Measurements from ENCODE around the gene GABBR2. TPM values are rescaled to one million over a fixed set of nuclear protein-coding genes. Genes with fewer than 3 reads are reported as not detected.
A peak's percentile ranks its signal among the peaks of the same experiment; 100 is the strongest.

Gene GABBR2
- total RNA-seq, 2 experiments from 2014 or later, result not detected

- no TSS peak for BruUV-seq (replicated peaks)
- no peaks in the 10 kb centered on the region for H4K20me1 ChIP-seq (ENCODE audit: insufficient read depth, low read length)
- no peaks in the 10 kb centered on the region for H3K9me3 ChIP-seq (ENCODE audit: low read length)
- H3K27ac ChIP-seq (ENCODE audit: low read depth, low read length, poor library complexity, severe bottlenecking), result no peak overlapping the region
- POLR2A ChIA-PET, result interaction anchor here (0.9 to 1.6 kb wide), 3 partner anchors 47 to 81 kb away, joined by 3 to 4 read pairs (median 4); no protein-coding TSS in a partner anchor
- H3K4me1 ChIP-seq (ENCODE audit: insufficient read depth, low read length, poor library complexity, severe bottlenecking), result peaks cover 28% of the 10 kb centered on the region
- peak overlapping the region; percentile 39 for H3K4me2 ChIP-seq (ENCODE audit: low read length)
- DNase-seq (ENCODE audit: low spot score), result no peak
- no peaks in the 10 kb centered on the region for H3K36me3 ChIP-seq (ENCODE audit: insufficient read depth, low read length)
- intact Hi-C loops (cut with micrococcal nuclease; ENCODE audit: unreplicated experiment), result no loop called here
- peak overlapping the region; percentile 36 for H2AFZ ChIP-seq (ENCODE audit: low read length)
- H3K9me2 ChIP-seq (ENCODE audit: insufficient read depth, low read length), result no peaks in the 10 kb centered on the region
- CTCF ChIA-PET (ENCODE audit: unreplicated experiment), result no interaction called here
- no peak overlapping the region for H3K4me3 ChIP-seq (ENCODE audit: low read depth, low read length, poor library complexity, severe bottlenecking)
- TF ChIP-seq CTCF (conservative IDR thresholded peaks at IDR 0.05; ENCODE audit: low read length), result no peak
- no peak for TF ChIP-seq EZH2phosphoT487 (IDR thresholded peaks at IDR 0.05; ENCODE audit: borderline replicate concordance, low read depth, low read length)
- no peaks in the 10 kb centered on the region for H3K79me2 ChIP-seq (ENCODE audit: insufficient read depth, low read depth, low read length)
These were observed 380.6 kb downstream of the GABBR2 start for GRCh38 chr9:98328141-98328540.

GRCh38 chr9:98327249-98327561 lies 381.5 kb downstream of the GABBR2 start:
- CTCF ChIA-PET (ENCODE audit: unreplicated experiment), result no interaction called here
- Histone ChIP-seq H2AFZ (ENCODE audit: low read length) (peak overlapping the region; percentile 10; the same call in 1 of the 2 replicates), H3K27ac (ENCODE audit: low read depth, low read length, poor library complexity, severe bottlenecking) (no peak overlapping the region), H3K79me2 (ENCODE audit: insufficient read depth, low read depth, low read length) (no peaks in the 10 kb centered on the region), H3K4me1 (ENCODE audit: insufficient read depth, low read length, poor library complexity, severe bottlenecking) (peaks cover 24% of the 10 kb centered on the region), H3K36me3 (ENCODE audit: insufficient read depth, low read length) (no peaks in the 10 kb centered on the region), H4K20me1 (ENCODE audit: insufficient read depth, low read length) (no peaks in the 10 kb centered on the region), H3K4me3 (ENCODE audit: low read depth, low read length, poor library complexity, severe bottlenecking) (no peak overlapping the region), H3K9me3 (ENCODE audit: low read length) (no peaks in the 10 kb centered on the region), H3K9me2 (ENCODE audit: insufficient read depth, low read length) (no peaks in the 10 kb centered on the region), H3K4me2 (ENCODE audit: low read length) (peak overlapping the region; percentile 25; the same call in 1 of the 2 replicates)
- POLR2A ChIA-PET, result interaction anchor here (0.6 to 1.1 kb wide), 2 partner anchors 22 to 1743 kb away, joined by 4 read pairs; no protein-coding TSS in a partner anchor
- DNase-seq (ENCODE audit: low spot score), result no peak
- BruUV-seq (replicated peaks), result no TSS peak
- TF ChIP-seq EZH2phosphoT487 (IDR thresholded peaks at IDR 0.05; ENCODE audit: borderline replicate concordance, low read depth, low read length) (no peak), CTCF (conservative IDR thresholded peaks at IDR 0.05; ENCODE audit: low read length) (no peak)
- intact Hi-C loops (cut with micrococcal nuclease; ENCODE audit: unreplicated experiment), result no loop called here

GRCh38 chr9:98326459-98327248 lies 382.1 kb downstream of the GABBR2 start:
- no peak overlapping the region for H3K27ac ChIP-seq (ENCODE audit: low read depth, low read length, poor library complexity, severe bottlenecking)
- TF ChIP-seq CTCF (conservative IDR thresholded peaks at IDR 0.05; ENCODE audit: low read length) (no peak), EZH2phosphoT487 (IDR thresholded peaks at IDR 0.05; ENCODE audit: borderline replicate concordance, low read depth, low read length) (no peak)
- H3K4me1 ChIP-seq (ENCODE audit: insufficient read depth, low read length, poor library complexity, severe bottlenecking), result peaks cover 24% of the 10 kb centered on the region
- no peaks in the 10 kb centered on the region for H3K9me3 ChIP-seq (ENCODE audit: low read length)
- H3K4me2 ChIP-seq (ENCODE audit: low read length), result peak overlapping the region; percentile 25
- ChIA-PET CTCF (ENCODE audit: unreplicated experiment) (no interaction called here), POLR2A (interaction anchor here (0.7 to 1.1 kb wide), 2 partner anchors 16 to 21 kb away, joined by 3 to 4 read pairs; no protein-coding TSS in a partner anchor)
- H3K79me2 ChIP-seq (ENCODE audit: insufficient read depth, low read depth, low read length), result no peaks in the 10 kb centered on the region
- intact Hi-C loops (cut with micrococcal nuclease; ENCODE audit: unreplicated experiment), result no loop called here
- H3K36me3 ChIP-seq (ENCODE audit: insufficient read depth, low read length), result no peaks in the 10 kb centered on the region
- TSS peak; percentile 94 for BruUV-seq (replicated peaks)
- H2AFZ ChIP-seq (ENCODE audit: low read length), result peak overlapping the region; percentile 10; the same call in 1 of the 2 replicates
- H3K9me2 ChIP-seq (ENCODE audit: insufficient read depth, low read length), result no peaks in the 10 kb centered on the region
- peak; percentile 43 for DNase-seq (ENCODE audit: low spot score)
- H3K4me3 ChIP-seq (ENCODE audit: low read depth, low read length, poor library complexity, severe bottlenecking), result no peak overlapping the region
- H4K20me1 ChIP-seq (ENCODE audit: insufficient read depth, low read length), result no peaks in the 10 kb centered on the region
